ENCODE data around the gene LIPE.

LIPE gene

DNA sequence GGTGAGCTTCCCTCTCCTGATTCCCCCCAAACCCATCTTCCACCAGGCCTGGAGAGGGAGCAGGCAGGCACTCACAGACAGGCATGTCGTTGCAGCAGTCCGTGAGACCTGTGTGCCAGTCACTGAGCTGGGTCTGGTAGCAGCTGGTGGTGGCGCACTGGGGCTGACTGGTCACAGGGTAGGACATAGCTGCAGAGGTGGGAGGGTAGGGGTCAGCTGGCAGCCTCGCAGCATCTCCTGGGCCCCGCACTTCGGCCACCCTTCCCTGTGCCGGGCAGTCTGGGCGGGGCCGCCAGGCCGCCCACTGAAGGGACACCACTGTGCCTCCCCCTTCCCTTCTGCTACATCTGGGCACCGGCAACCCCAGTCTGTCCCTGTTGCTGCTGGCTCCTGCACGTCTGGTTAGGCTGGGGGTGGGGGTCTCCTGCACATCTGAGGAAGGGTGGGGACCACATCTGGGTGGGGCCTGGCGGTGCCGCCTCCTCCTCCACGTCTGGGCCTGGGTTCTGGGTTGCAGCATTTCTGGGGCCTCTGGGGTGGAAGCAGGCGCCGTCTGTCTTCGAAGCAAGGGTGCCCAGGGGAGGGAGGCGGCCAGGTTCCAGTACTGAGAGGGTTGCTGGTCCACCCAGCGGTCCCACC is 38.2 kb downstream of the LIPE start:
- H3K4me1 Mint-ChIP-seq (ENCODE audit: low read depth): peaks cover 6% of the 10 kb centered on the region
- H3K9me3 Mint-ChIP-seq: no peaks in the 10 kb centered on the region
- H3K4me3 Mint-ChIP-seq: no peak overlapping the region
- peaks cover 35% of the 10 kb centered on the region for H3K27me3 Mint-ChIP-seq
- H3K36me3 Mint-ChIP-seq (ENCODE audit: low read depth): no peaks in the 10 kb centered on the region
- no peak overlapping the region for H3K27ac Mint-ChIP-seq

DNA sequence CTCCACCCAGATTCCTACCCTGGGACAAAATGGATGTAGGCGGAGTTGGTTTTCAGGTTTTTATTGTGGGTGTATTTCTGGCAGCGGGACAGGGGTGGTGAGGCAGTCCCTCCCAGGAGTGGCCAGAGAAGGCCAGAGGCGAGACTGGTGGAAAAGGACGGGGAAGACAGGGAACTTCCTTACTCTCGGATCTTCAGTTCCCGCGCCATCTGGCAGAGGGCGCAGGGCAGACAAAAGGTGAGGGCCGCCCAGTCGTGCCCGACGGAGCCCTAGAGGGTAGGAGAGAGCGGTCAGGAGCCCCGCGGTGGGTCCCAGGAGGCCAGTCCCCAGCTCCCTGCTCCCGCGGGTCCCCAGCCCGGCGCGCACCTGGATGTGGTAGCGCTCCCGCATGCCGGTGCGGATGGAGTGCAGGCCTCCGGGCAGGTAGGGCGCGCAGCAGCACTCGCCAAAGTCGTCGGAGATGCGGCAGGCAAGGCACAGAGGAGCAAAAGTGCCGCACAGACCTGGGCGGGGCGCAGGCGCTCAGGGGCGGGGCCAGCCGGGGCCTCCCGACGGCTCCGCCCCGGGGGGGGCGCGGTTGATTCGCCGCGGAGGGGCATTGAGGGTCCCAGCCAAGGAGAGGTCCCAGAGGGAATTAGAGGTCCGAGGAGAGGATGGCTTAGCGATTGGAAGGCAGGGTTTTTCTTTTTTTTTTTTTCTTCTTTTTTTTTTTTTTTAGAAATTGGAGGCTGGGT is 40.0 kb downstream of the LIPE start:
- Mint-ChIP-seq H3K36me3 (ENCODE audit: low read depth) (no peaks in the 10 kb centered on the region), H3K9me3 (no peaks in the 10 kb centered on the region), H3K27me3 (peaks cover 44% of the 10 kb centered on the region), H3K4me1 (ENCODE audit: low read depth) (peaks cover 6% of the 10 kb centered on the region), H3K27ac (no peak overlapping the region), H3K4me3 (peak overlapping the region; percentile 51)

DNA sequence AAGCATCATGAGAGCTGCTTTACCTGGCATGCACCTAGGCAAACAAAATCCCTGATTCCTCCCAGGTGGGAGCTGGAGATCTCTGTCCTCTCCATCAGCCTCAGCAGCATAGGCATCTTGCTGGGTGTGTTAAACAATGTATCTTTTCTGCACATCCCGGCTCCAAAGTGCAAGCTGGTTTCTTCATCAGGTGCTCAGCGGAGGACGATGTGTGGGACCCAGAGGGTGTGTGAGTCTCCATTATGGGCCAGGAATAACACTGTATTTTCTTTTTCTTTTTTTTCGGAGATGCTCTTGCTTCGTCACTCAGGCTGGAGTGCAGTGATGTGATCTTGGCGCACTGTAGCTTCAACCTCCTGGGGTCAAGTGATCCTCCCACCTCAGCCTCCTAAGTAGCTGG is 47.0 kb downstream of the LIPE start:
- Mint-ChIP-seq H3K27me3 (peaks cover 23% of the 10 kb centered on the region), H3K36me3 (ENCODE audit: low read depth) (no peaks in the 10 kb centered on the region), H3K4me3 (no peak overlapping the region), H3K27ac (no peak overlapping the region), H3K9me3 (no peaks in the 10 kb centered on the region), H3K4me1 (ENCODE audit: low read depth) (peaks cover 11% of the 10 kb centered on the region)

DNA sequence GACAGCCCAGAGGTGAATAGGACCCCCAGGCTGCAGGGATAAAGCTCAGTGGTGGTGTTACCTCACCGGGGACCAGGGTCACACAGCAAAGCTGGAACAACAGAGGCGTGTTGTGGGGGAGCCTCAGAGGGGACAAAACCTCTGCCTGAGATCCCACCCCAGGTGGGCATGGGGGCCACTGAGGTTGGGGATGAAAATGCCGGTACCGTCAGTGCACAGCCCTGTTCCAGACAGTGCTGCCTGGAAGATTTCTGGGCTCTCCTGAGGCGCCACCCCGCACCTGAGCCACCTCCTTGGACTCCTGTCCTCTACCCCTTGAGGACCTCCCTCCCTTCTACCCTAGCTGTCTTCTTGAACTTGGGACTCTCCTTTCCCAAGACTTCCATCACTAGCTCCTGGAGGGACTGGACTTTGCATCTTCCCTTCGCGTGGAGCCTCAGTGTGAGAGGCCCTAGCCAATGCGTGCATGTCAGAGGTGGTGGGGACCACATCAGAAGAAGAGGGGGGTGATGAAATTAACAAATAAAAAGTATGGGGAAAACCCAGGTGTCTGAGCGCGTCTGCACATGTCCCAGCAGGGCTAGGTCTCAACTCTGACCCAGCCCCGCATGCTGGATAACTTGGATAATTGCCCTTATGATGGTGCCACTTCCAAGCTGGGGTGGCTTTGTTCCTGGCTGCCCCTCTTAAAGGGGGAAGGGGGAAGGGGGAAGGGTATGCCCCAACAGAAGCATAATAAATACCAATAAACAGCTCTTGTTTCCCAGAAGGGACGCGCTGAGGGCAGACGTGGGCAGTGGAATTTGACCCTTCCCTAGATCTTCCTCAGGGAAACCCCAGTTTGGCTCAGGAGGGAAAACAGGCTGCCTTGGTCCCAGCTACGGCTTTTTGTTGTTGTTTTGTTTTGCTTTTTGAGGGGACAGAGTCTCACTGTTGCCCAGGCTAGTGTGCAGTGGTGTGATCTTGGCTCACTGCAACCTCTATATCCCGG is 48.7 kb downstream of the LIPE start:
- no peaks in the 10 kb centered on the region for H3K36me3 Mint-ChIP-seq (ENCODE audit: low read depth)
- peaks cover 11% of the 10 kb centered on the region for H3K4me1 Mint-ChIP-seq (ENCODE audit: low read depth)
- no peaks in the 10 kb centered on the region for H3K9me3 Mint-ChIP-seq
- peaks cover 23% of the 10 kb centered on the region for H3K27me3 Mint-ChIP-seq
- H3K27ac Mint-ChIP-seq: no peak overlapping the region
- no peak overlapping the region for H3K4me3 Mint-ChIP-seq

DNA sequence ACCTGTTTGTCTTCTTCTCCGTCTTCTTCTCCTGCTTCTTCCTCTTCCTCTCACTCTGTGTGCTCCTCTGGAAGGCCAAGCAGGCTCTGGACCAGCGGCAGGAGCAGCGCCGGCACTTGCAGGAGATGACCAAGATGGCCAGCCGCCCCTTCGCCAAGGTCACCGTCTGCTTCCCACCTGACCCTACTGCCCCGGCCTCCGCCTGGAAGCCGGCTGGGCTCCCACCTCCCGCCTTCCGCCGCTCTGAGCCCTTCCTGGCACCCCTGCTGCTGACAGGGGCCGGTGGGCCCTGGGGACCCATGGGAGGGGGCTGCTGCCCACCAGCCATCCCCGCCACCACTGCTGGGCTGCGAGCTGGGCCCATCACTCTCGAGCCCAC is 51.0 kb downstream of the LIPE start:
- peaks cover 11% of the 10 kb centered on the region for H3K4me1 Mint-ChIP-seq (ENCODE audit: low read depth)
- H3K9me3 Mint-ChIP-seq: no peaks in the 10 kb centered on the region
- H3K36me3 Mint-ChIP-seq (ENCODE audit: low read depth): no peaks in the 10 kb centered on the region
- H3K27me3 Mint-ChIP-seq: peaks cover 6% of the 10 kb centered on the region
- H3K4me3 Mint-ChIP-seq: no peak overlapping the region
- no peak overlapping the region for H3K27ac Mint-ChIP-seq

DNA sequence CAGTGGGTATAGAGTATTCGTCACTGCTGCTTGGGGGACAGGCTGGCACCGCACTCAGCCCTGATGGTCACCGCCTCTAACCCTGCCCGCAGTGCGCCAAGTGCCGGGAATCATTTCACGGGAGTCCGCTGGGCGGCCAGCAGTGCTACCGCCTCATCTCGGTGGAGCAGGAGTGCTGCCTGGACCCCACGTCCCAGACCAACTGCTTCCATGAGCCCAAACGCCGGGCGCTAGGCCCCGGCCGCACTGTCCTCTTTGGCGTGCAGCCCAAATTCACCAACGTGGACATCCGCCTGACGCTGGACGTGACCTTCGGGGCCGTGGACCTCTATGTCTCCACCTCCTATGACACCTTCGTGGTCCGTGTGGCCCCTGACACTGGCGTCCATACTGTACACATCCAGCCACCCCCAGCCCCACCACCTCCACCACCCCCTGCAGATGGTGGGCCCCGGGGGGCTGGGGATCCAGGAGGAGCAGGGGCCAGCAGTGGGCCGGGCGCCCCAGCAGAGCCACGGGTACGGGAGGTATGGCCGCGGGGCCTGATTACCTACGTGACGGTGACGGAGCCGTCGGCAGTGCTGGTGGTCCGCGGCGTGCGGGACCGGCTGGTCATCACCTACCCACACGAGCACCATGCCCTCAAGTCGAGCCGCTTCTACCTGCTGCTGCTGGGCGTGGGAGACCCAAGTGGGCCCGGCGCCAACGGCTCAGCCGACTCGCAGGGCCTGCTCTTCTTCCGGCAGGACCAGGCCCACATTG is 51.6 kb downstream of the LIPE start:
- H3K36me3 Mint-ChIP-seq (ENCODE audit: low read depth): no peaks in the 10 kb centered on the region

DNA sequence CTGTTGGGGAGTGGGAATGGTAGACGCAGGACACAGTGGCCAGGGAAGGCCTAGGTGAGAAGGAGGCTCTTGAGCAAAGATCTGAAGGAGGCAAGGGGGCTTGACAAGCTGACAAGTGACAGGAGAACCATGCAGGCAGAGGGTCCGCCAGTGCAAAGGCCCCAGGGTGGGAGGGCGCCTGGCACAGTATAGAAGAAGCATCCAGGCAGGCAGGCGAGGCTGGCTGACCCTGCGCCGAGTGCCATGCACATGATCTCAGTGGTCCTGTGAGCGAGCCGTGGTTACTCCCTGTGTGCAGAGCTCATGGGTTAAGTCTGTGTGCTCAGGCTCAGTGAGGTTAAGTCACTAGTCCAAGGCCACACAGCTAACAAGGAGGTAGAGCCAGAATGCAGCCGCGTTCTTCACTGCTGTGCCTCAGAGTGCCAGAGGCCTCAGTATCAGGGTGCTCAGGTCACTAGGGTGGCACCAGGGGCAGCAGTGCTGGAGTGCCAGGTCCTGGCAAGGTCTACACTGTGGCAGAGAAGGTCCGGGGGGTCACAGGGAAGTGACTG is 52.3 kb downstream of the LIPE start:
- H3K36me3 Mint-ChIP-seq (ENCODE audit: low read depth): no peaks in the 10 kb centered on the region
- no peak overlapping the region for H3K4me3 Mint-ChIP-seq
- peaks cover 11% of the 10 kb centered on the region for H3K4me1 Mint-ChIP-seq (ENCODE audit: low read depth)
- H3K27me3 Mint-ChIP-seq: no peaks in the 10 kb centered on the region
- no peaks in the 10 kb centered on the region for H3K9me3 Mint-ChIP-seq
- no peak overlapping the region for H3K27ac Mint-ChIP-seq

More for the DNA sequence above, 51.6 kb downstream of the LIPE start:
- Mint-ChIP-seq H3K4me3 (no peak overlapping the region), H3K27ac (no peak overlapping the region), H3K27me3 (peaks cover 2% of the 10 kb centered on the region), H3K4me1 (ENCODE audit: low read depth) (peaks cover 11% of the 10 kb centered on the region), H3K9me3 (no peaks in the 10 kb centered on the region)

DNA sequence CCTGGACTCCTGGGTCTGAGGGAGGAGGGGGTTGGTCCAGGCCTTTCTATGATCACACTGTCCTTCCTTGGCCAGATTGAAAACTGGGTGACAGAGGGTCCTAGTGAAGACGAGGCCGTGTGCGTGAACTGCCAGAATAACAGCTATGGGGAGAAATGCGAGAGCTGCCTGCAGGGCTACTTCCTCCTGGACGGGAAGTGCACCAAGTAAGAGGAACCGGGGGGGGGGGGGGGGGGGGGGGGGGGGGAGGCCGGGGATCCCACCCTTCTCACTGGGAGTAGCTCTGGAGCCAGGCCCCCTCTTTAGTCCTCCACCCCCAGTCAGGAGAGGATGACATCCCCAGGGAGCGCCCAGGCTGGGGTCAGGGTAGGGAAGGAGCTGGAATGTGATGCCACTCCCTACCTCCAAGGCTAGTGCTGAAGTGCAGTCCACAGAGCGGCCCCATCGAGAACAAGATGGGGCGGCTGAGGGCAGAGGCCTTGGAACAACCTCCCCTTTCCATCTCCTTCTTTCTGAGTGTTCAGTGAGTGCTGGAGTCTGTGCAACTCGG is 56.5 kb downstream of the LIPE start:
- H3K27me3 Mint-ChIP-seq: no peaks in the 10 kb centered on the region
- no peaks in the 10 kb centered on the region for H3K9me3 Mint-ChIP-seq
- no peak overlapping the region for H3K27ac Mint-ChIP-seq
- no peaks in the 10 kb centered on the region for H3K36me3 Mint-ChIP-seq (ENCODE audit: low read depth)
- H3K4me3 Mint-ChIP-seq: no peak overlapping the region
- H3K4me1 Mint-ChIP-seq (ENCODE audit: low read depth): no peaks in the 10 kb centered on the region

DNA sequence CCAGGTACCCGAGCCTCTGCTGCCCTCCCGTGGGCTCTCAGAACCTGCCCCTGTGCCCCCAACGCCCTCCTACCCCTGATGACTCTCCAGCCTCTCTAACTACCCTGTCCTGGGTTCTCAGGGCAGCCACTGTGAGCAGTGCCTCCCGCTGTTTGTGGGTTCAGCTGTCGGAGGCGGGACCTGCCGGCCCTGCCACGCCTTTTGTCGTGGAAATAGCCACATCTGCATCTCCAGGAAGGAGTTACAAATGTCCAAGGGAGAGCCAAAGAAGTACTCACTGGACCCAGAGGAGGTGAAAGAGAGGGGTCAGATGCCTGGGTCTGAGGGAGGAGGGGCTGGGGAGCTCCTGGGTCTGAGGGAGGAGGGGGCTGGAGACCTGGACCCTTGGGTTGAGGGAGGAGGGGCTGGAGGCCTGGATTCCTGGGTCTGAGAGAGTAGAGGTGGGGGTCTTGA is 57.1 kb downstream of the LIPE start:
- Mint-ChIP-seq H3K27me3 (no peaks in the 10 kb centered on the region), H3K4me3 (no peak overlapping the region), H3K36me3 (ENCODE audit: low read depth) (no peaks in the 10 kb centered on the region), H3K4me1 (ENCODE audit: low read depth) (no peaks in the 10 kb centered on the region), H3K9me3 (no peaks in the 10 kb centered on the region), H3K27ac (no peak overlapping the region)

DNA sequence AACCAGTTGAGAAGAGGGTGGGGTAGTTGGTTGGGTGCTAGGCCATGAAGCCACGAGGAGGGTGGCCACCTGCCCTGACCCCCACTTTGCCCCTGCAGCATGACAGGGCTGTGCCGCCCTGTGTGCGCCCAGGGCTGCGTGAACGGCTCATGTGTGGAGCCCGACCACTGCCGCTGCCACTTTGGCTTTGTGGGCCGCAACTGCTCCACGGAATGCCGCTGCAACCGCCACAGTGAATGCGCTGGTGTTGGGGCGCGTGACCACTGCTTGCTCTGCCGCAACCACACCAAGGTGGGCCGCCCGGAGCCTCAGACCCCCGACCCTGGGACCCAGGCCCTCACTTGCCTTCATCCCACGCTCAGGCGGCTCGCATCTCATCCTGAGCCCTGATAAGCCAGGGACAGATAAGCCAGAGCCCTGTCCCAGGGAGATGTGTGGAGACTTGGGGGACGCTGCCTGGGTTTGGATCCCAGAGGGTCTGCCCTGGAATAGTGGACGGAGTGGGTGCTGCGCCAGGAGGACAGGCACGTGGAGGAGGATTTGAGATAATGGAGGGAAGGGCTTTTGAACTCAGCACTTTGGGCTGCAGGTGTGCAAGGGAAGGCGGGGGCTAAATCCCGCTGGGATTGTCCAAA is 57.6 kb downstream of the LIPE start:
- no peak overlapping the region for H3K4me3 Mint-ChIP-seq
- H3K27ac Mint-ChIP-seq: no peak overlapping the region
- no peaks in the 10 kb centered on the region for H3K27me3 Mint-ChIP-seq
- no peaks in the 10 kb centered on the region for H3K9me3 Mint-ChIP-seq
- no peaks in the 10 kb centered on the region for H3K4me1 Mint-ChIP-seq (ENCODE audit: low read depth)
- H3K36me3 Mint-ChIP-seq (ENCODE audit: low read depth): no peaks in the 10 kb centered on the region

DNA sequence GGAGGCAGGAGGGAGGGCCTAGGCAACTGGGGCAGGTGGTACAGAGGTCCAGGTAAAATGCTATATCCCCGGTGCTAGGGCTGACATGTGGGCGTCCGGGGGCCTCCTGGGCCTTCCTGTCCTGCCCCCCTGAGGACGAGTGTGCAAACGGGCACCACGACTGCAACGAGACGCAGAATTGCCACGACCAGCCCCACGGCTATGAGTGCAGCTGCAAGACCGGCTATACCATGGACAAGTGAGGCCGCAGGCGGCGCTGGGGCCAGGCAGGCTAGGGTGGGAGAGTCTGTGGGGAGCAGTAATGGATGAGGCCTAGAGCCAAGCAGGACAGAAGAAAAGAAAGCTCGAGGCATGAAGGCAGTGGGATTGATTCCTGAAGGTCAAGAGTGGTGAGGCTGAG is 58.4 kb downstream of the LIPE start:
- H3K27me3 Mint-ChIP-seq: no peaks in the 10 kb centered on the region
- H3K27ac Mint-ChIP-seq: no peak overlapping the region
- H3K9me3 Mint-ChIP-seq: no peaks in the 10 kb centered on the region
- no peak overlapping the region for H3K4me3 Mint-ChIP-seq
- peaks cover 1% of the 10 kb centered on the region for H3K4me1 Mint-ChIP-seq (ENCODE audit: low read depth)
- H3K36me3 Mint-ChIP-seq (ENCODE audit: low read depth): peaks cover 6% of the 10 kb centered on the region

DNA sequence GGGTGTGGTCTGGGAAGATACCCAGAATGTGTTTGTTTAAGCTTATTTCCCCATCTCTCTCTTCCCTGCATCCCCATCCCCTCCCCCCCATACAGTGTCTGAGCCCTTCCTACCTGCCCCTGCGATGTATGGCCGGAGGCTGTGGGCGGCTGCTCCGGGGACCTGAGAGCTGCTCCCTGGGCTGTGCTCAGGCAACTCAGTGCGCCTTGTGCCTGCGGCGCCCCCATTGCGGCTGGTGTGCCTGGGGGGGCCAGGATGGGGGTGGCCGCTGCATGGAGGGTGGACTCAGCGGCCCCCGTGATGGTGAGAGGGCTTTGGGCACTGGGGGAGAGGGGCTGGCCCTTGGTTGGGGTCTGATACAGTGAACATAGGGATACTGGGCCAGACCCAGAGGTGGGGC is 58.8 kb downstream of the LIPE start:
- Mint-ChIP-seq H3K4me3 (no peak overlapping the region), H3K27me3 (no peaks in the 10 kb centered on the region), H3K36me3 (ENCODE audit: low read depth) (peaks cover 10% of the 10 kb centered on the region), H3K4me1 (ENCODE audit: low read depth) (peaks cover 5% of the 10 kb centered on the region), H3K27ac (no peak overlapping the region), H3K9me3 (no peaks in the 10 kb centered on the region)

DNA sequence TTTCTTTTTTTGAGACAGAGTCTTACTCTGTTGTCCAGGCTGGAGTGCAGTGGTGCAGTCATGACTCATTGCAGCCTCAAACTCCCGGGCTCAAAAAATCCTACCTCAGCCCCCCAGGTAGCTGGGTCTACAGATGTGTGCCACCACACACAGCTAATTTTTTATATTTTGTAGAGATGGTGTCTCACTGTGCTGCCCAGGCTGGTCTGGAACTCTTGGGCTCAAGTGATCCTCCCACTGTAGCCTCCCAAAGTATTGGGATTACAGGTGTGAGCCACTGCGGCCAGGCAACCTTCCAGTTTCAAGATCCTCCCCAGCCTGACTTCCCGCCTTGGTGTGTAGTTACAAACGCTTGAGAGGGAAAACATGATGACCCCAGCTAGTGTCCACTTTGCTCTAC is 59.3 kb downstream of the LIPE start:
- Mint-ChIP-seq H3K27ac (no peak overlapping the region), H3K27me3 (no peaks in the 10 kb centered on the region), H3K4me3 (no peak overlapping the region), H3K4me1 (ENCODE audit: low read depth) (peaks cover 8% of the 10 kb centered on the region), H3K9me3 (no peaks in the 10 kb centered on the region), H3K36me3 (ENCODE audit: low read depth) (peaks cover 13% of the 10 kb centered on the region)

DNA sequence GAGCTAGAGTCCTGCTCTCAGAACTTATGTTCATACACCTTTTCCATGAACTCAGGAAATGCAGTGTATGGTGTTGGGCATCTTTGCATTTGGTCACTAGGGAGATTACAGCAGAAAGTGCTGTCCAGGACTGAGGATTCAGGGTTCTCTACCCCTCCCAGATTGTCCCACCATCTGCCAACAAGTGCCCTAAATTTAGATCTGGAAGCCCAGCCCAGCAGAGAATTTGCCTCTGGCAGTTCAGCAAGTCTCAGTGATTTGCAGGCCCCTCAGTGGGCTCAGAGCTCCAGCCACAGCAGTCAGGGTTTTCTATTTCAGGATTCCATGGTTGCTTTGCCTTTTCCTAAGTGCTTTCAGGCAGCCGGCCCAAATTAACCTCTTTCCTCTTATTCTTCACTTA is 60.5 kb downstream of the LIPE start:
- no peak overlapping the region for H3K4me3 Mint-ChIP-seq
- H3K4me1 Mint-ChIP-seq (ENCODE audit: low read depth): peaks cover 8% of the 10 kb centered on the region
- no peak overlapping the region for H3K27ac Mint-ChIP-seq

More for the DNA sequence above, 60.5 kb downstream of the LIPE start:
- H3K36me3 Mint-ChIP-seq (ENCODE audit: low read depth): peaks cover 13% of the 10 kb centered on the region
- no peaks in the 10 kb centered on the region for H3K27me3 Mint-ChIP-seq
- H3K9me3 Mint-ChIP-seq: no peaks in the 10 kb centered on the region

Measured in stimulated activated naive CD8-positive, alpha-beta T cell treated with anti-CD3 and anti-CD28 coated beads, Interleukin-15, Interleukin-2, amounts not matched to agents 100 ng/mL and 50 ng/mL, for 24 hours (primary cell).